Measurements from ENCODE around the gene DCC. TPM values are rescaled to one million over a fixed set of nuclear protein-coding genes. Genes with fewer than 3 reads are reported as not detected.

Gene DCC
- total RNA-seq, 1 experiment from 2014 or later: not detected

DNA sequence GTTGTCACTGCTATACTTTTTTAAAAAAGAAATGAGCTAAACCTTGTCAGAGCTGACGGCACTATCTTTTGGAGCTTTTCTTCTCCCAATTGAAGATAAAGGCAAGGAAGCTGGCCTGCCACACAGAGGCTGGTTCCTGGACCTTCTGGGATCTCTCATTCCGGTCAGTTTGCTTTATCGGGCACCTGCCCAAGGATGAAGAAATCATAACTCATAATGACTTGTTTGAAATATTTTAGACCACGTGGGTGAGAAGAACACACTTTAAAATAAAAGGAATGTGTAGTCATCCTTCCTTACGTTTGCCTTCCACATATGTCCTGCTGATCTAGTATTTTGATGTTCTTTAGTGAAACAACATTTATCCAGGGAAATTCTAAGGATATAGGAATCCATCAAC, 535.7 kb downstream of the DCC start (continued):
- TF ChIP-seq SP1 (IDR thresholded peaks at IDR 0.05; ENCODE audit: low read depth): no peak
- TF ChIP-seq RAD21 (IDR thresholded peaks at IDR 0.05; ENCODE audit: low read depth): no peak
- TF ChIP-seq POLR2AphosphoS5 (IDR thresholded peaks at IDR 0.05; ENCODE audit: low read depth, low read length): no peak
- TF ChIP-seq YY1 (IDR thresholded peaks at IDR 0.05; ENCODE audit: extremely low read depth, insufficient replicate concordance, low read depth, low read length): no peak
- TF ChIP-seq, protein P1, sequence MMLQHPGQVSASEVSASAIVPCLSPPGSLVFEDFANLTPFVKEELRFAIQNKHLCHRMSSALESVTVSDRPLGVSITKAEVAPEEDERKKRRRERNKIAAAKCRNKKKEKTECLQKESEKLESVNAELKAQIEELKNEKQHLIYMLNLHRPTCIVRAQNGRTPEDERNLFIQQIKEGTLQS (IDR thresholded peaks at IDR 0.05): no peak
- no peak for TF ChIP-seq ZFX (IDR thresholded peaks at IDR 0.05)
- no peak for TF ChIP-seq JUND (IDR thresholded peaks at IDR 0.05)
- no peak for TF ChIP-seq EGR1 (IDR thresholded peaks at IDR 0.05; ENCODE audit: low read depth)

GRCh38 chr18:52888014-52888413, 548.0 kb downstream of the DCC start:
- BruUV-seq (replicated peaks): no TSS peak
- H3K79me2 ChIP-seq (ENCODE audit: insufficient read depth, low read length): no peaks in the 10 kb centered on the region
- POLR2A ChIA-PET: no interaction called here
- H3K9me2 ChIP-seq (ENCODE audit: insufficient read depth): no peaks in the 10 kb centered on the region
- H3K27me3 ChIP-seq (ENCODE audit: insufficient read depth, low read length): no peaks in the 10 kb centered on the region
- no peak overlapping the region for H3K27ac ChIP-seq (ENCODE audit: low read depth, low read length)
- H3K36me3 ChIP-seq (ENCODE audit: control insufficient read depth in 1 of 2, insufficient read depth in 2 of 2, low read length in 2 of 2): no peaks in the 10 kb centered on the region
- RAD21 ChIA-PET (ENCODE audit: low non-redundant PET in 1 of 2, low total read pairs in 2 of 2, uncharacterized antibody in 2 of 2, unreplicated experiment in 2 of 2): no interaction called here
- ATAC-seq: no peak
- TF ChIP-seq JUND (IDR thresholded peaks at IDR 0.05) (no peak), CBX3 (IDR thresholded peaks at IDR 0.05; ENCODE audit: low read depth) (no peak), SP1 (IDR thresholded peaks at IDR 0.05; ENCODE audit: low read depth) (no peak), REST (IDR thresholded peaks at IDR 0.05; ENCODE audit: low read depth) (no peak), POLR2AphosphoS5 (IDR thresholded peaks at IDR 0.05; ENCODE audit: low read depth, low read length) (no peak)
- TF ChIP-seq, protein P1 (IDR thresholded peaks at IDR 0.05): no peak
- H3K9me3 ChIP-seq (ENCODE audit: control insufficient read depth in 1 of 2, insufficient read depth in 1 of 2, low read depth in 1 of 2, low read length in 2 of 2): peaks cover 13 to 17% of the 10 kb centered on the region in 2 experiments; a peak in 2 of 4 replicates
- H3K9ac ChIP-seq (ENCODE audit: low read length): no peak overlapping the region
- no peaks in the 10 kb centered on the region for H4K20me1 ChIP-seq (ENCODE audit: insufficient read depth)
- H3K4me2 ChIP-seq (ENCODE audit: low read length): no peak overlapping the region
- CTCF ChIA-PET: no interaction called here
- DNase-seq (ENCODE audit: low read depth, low spot score): no peak
- intact Hi-C loops (cut with micrococcal nuclease): no loop called here
- H3K4me3 ChIP-seq (replicated peaks in 1 of 2; ENCODE audit: low read depth in 1 of 2, low read length in 2 of 2): no peak overlapping the region
- no peak overlapping the region for H2AFZ ChIP-seq (ENCODE audit: low read depth, low read length, poor library complexity, severe bottlenecking)
- H3K4me1 ChIP-seq (ENCODE audit: control insufficient read depth in 1 of 2, insufficient read depth in 2 of 2, low read length in 2 of 2): no peaks in the 10 kb centered on the region

Measured in HCT116 (cell line).